GM18511 (cell line): ENCODE results near the gene C2CD3.
"Not testable (repeated sequence)": the region's sequence is repeated elsewhere in the genome, so short reads cannot be mapped to it uniquely, and the experiment has no call there.

Experiments used
- ATAC-seq: cut with Tn5 transposase; IDR thresholded peaks from one replicate; pipeline ENCODE4 v1.9.1; 2021; ENCODE audit warnings: mild to moderate bottlenecking, moderate library complexity; ENCODE audit not compliant: unreplicated experiment

C2CD3 gene

DNA sequence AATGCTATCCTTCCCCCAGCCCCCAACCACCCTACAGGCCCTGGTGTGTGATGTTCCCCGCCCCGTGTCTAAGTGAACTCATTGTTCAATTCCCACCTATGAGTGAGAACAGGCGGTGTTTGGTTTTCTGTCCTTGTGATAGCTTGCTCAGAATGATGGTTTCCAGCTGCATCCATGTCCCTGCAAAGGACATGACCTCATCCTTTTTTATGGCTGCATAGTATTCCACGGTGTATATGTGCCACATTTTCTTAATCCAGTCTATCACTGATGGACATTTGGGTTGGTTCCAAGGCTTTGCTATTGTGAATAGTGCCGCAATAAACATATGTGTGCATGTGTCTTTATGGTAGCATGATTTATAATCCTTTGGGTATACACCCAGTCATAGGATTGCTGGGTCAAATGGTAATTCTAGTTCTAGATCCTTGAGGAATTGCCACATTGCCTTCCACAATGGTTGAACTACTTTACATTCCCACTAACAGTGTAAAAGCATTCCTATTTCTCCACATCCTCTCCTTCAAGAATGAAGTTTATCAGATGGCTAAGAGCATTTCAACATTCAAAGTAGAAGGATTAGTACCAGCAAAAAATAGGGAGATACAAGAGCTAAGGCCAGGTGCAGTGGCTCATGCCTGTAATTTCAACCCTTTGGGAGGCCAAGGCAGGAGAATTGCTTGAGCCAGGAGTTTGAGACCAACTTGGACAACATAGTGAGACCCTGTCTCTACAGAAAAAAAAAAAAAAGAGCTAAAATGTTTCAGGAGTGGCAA, 50.4 kb downstream of the C2CD3 start:
- not testable (repeated sequence) for ATAC-seq

DNA sequence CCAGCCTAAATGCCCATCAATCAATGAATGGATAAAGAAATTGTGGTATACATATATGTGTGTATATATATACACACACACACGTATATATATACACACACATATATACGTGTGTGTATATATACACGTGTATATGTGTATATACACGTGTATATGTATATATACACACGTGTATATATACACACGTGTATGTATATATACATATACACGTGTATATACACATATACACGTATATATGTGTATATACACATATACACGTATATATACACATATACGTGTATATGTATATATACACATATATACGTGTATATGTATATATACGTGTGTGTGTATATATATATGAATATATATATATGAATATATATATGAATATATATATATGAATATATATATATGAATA, 54.1 kb downstream of the C2CD3 start:
- no peak for ATAC-seq

DNA sequence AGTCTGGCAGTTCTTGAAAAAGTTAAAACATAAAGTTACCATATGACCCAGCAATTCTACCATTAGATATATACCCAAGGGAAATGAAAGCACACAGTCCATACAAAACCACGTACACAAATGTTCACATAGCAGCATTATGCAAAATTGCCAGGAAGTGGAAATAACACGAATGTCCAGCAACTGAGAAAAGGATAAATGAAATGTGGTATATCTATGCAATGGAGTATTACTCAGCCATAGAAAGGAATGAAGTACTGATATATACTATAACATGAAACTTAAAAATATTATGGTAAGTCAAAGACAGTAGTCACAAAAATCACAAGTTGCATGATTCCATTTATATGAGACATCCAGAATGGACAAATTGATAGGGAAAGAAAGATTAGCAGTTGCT, 57.9 kb downstream of the C2CD3 start:
- no peak for ATAC-seq

DNA sequence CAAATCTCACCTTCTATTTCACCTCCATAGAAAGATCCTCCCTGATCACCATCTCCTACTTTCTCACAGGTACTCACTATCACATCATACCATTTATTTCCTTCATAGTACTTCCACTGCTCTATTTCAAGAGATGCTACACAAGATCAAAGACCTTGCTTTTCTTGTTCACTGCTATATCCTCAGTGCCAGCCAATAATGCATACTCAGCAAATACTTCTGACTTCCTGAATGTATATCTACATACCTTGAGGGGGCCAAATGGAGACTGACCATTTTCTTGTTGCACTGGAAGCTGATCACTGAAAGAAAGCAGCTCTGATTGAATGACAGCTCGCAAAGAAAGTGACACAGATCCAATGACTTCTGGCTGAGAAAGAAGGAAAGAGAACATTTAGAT, 64.7 kb downstream of the C2CD3 start:
- no peak for ATAC-seq

DNA sequence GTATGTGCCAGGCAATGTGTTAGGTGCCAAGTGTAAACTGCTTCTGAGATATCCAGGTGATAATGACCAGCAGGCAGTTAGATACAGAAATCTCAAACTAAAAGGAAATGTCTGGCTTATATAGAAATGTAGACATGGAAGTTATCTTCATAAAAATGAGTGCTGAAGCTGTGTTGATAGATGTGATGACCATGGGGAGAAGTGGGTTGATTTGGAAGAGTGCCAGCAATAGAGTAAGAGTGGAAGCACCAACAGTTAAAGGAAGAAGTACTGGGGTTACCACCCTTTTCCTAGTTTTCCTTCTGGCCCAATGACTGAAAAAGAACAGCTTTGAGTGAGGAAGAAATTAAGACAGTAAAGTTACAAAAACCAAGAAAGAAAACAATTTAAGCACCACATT, 68.5 kb downstream of the C2CD3 start:
- no peak for ATAC-seq

DNA sequence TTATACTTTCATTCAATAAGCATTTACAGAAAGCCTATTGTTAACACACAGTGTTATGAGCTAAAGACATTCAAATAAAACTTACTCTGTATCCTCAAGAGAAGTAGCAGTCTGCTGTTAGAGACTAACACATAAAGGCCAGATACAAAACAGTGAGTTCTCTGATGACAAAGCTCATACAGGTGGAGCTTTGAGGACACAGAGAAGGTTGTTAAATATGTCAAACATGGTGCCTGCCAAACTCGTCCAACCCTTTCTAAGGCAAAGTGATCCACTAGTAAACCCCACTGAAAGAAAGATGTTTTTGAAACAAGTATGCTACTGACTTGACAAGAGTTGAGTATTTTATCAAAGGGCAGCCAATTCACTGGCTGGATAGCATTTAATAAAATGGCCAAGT, 70.1 kb downstream of the C2CD3 start:
- ATAC-seq = no peak

DNA sequence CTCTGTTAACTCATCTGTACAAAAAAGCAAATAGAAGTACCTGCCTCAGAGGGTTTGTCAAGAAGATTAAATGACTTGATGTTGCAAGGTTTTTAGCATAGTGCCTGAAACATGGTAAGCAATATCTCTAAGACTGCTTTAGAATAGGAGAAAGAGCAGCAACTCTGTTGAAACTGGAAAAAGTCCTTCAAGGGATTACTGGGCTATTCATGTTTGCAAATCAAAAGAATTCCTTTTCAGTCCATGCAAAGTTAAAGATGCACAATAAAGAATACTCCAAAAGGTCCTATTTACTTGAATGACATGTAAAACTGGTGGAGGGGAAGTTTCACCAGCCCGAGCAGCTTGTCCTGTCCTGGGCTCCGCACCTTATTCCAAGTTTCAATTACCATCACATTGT, 70.6 kb downstream of the C2CD3 start:
- no peak for ATAC-seq

DNA sequence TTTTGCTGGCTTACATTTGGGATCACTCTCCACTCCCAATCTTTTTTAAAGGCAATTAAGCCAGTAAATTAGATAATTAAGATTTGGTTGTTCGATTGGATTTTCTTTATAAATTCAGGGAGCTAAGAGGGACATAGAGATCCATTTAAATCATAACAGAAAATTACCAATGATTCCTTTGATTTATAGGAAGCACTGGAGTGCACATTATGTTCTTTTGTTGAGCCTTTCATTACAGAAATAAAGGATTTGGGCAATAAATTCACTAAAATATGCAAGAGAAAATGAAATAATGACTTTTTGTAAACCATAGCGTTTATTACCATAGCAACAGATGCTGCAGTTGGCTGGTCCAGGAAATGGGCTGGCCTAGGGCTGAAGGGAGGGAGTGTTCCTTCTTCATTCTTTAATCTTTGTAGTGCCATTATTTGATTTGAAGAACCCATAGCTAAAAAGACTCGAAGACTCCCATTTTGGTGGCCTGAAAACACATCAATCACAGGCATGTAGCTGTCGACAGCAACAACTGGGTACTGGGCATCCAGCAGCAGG, 73.0 kb downstream of the C2CD3 start:
- no peak for ATAC-seq

DNA sequence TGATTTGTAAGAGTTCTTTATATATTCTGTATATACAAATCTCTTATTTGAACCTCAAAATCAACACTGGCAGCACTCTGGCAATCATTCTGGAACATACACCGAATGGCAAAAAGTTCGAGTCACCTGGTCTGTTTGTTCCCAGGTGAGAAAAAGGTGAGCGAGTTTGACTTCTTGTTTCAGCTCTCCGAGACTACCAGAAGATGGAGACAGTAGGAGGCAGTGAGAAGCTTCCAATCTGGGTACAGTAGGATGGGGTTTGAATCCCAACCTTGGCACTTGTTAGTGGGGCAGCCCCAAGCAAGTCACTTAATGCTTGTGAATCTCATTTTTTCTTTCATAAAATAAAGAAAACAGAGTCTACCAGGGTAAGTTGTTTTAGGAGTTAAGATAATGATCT, 76.4 kb downstream of the C2CD3 start:
- ATAC-seq = no peak

DNA sequence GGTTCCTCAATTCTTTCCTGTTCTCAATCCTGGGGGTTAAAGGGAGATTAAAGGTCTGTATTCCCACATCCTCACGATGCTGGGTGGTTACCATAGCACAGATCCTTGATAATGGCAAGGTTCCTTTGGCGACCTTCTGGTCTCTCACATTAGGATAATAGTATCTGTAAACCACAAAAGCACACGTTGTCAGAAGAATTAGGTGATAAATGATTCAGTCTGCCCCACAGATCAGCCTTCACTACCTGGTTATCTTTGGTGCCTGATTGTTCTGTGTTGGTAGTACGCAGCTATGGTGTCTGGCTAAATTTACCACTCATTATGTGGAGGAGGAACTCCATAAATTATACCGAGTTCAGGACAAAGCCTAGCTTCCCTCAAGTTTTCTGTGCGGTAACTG, 78.4 kb downstream of the C2CD3 start:
- no peak for ATAC-seq

DNA sequence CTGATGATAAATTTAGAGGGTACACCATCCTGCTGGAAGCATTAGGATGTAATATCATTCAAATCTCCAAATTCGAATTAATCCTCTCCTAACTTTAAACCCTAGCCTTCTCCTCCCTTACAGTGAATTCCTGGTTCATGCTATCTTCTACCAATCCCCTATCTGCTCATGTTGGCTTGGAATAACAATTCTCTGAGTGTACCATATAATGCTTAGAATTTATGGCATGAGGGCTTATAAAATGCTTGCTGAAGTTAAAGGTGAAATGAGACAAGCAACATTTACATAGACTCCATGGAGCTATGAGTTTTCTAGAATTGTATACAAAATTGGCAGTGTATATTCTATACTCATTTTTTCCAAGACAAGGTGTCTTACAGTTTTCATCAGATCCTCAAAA, 79.3 kb downstream of the C2CD3 start:
- ATAC-seq = no peak

DNA sequence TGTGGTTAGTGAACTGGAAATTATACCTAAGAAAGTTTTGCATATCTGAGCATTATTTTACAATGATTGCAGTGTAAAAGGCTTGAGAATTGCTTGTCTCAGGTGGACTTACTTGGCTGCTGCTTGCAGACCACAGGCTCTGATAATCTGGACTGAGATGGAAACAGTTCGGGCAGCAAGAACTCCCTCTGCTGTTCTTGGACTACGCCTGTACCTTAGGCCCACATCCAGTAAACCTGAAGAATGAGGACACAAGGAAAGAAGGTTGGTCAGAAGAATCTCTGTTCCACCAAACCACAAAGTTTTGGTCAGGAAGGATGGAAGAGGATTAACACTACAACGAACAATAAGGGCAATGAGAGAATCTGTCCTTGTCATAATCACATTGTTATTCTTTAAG, 80.1 kb downstream of the C2CD3 start:
- ATAC-seq = no peak

DNA sequence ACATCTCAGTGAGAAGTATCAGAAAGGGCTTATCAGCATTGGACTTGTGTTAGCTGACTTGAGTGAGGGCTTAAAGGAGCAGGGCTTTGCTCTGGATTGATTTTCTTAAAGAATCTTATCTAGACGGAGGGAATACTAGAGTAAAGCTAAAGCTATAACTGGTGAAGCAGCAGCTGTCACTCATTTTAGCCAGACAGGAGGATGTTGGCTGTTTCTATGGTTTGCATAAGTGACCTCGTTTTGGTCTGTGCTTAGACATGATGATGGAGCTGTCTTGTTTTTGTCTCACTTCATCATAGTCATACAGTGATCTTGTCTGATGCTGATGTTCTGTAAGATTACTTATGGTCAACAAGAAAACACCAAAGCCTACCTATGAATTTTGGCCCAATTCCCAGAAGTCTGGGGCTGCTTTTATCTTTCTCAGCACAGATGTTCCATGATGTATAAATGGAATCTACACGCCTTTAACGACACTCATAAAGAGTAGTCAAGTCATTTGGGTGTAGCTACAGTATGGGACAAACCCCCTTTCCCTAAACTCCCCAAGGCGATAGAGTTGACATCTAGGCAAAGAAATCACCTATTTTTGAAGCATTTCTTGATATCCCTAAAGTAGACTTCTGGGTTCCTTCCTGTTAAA, 84.4 kb downstream of the C2CD3 start:
- no peak for ATAC-seq

DNA sequence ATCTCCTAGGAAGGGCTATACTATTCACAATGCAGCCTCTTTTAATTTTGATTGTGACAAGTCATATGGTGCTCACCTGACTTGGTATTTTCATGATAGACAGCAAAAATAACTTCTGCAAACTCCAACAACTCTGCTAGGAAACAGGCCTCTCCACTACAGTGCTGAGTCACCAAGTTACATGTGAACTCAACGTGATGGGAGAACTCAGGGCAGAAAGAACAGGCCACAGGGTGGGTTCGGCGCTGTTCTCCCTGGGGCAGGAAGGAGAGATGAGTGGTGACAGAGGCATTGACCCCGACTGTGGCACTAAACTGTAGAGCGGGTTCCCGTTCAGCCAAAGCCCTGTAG, 85.3 kb downstream of the C2CD3 start:
- no peak for ATAC-seq

DNA sequence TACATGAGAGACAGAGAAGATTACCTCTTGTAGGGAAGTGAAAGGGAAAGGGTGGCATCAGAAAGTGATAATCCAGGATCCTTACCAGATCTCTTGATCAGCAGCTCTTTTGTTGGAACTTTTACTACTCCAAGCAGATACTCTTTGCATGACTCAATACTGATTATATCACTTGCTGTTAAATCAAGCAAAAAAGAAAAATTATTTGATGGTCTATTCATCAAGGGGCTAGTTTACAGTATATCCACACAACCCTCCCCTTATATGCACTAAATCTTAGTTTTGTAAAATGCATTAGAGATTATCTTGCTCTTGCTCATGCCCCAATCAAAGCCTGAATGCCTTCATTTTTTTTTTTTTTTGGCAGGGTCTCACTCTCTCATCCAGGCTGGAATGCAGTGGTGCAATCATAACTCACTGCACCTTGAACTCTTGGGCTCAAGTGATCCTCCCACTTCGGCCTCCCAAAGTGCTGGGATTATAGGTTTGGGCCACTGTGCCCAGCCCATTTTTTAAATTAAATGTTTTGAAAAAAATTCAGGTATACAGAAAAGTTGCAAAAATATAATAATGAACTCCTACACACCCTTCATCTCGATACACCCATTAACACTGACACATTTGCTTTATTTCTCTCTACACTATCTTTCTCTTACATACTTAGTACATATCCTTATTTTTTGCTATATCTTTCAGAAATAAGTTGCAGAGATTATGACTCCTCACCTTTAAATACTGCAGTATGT, 85.8 kb downstream of the C2CD3 start:
- no peak for ATAC-seq

DNA sequence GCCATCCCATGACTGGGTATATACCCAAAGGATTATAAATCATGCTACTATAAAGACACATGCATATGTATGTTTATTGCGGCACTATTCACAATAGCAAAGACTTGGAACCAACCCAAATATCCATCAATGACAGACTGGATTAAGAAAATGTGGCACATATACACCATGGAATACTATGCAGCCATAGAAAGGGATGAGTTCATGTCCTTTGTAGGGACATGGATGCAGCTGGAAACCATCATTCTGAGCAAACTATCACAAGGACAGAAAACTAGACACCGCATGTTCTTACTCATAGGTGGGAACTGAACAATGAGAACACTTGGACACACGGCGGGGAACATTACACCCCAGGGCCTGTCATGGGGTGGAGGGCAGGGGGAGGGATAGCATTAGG, 86.9 kb downstream of the C2CD3 start:
- not testable (repeated sequence) for ATAC-seq

DNA sequence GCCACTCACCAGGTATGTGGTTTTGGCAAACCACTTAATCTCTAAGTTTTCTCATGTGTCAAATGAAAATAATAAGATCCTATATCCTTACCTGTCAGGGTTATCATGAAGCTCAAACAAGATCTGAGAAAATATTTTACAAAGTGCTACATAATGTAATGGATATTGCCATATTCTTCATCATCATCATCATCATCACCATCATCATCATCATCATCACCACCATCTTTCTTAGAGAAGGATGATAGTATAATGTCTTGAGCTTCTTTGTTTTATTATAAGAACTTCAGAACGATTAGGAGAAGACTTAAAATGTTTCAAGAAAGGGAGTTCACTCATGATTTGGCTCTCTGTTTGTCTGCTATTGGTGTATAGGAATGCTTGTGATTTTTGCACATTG, 89.4 kb downstream of the C2CD3 start:
- ATAC-seq = no peak

DNA sequence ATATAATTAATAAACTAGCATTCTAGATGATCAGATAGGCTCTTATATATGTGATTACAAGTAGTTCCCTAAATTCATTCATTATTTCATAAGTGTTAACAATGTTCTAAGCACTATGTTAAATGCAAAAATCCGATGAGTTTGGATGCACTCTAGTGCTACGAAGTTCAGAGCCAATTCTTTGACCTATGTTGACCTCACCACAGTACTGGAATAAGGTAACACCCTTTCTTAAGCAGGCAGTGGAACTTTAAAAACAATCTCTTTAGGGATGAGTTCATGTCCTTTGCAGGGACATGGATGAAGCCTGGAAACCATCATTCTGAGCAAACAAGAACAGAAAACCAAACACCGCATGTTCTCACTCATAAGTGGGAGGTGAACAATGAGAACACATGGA, 93.6 kb downstream of the C2CD3 start:
- ATAC-seq = no peak

DNA sequence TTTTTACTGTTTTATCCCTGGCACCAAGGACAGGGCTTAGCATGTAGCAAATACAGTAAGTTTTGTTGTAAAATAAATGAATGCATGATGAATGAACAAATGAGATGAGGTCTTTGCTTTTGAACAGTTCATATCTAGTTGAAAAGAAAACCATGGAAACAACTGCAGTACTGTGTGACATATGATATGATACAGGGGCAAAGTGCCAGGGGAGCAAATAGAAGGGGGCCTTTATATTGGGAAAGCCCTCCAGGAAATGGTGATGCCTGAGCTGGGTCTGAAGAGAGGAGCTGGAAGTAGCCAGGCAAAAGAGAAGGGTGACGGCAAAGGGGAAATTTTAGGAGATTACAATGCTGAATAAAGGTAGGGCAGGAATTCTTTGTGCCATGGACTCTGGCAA, 98.1 kb downstream of the C2CD3 start:
- ATAC-seq = no peak

DNA sequence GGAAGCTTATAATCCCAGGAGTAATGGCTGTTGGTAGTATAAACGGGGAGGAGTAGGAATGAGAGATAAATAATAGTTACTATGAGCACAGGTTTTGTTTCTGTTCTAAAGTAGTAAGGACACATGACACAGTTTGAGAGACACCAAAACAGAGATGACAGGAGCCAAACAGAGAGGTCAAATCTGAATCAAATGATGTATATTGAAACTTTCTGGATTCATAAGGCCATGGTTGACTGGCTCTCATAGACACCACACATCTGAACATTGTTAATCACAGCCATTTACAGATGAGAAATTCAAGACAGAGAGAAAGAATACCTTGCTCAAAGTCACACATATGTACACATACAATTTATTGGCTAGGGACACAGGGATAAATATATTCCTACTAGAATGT, 98.5 kb downstream of the C2CD3 start:
- ATAC-seq = no peak

DNA sequence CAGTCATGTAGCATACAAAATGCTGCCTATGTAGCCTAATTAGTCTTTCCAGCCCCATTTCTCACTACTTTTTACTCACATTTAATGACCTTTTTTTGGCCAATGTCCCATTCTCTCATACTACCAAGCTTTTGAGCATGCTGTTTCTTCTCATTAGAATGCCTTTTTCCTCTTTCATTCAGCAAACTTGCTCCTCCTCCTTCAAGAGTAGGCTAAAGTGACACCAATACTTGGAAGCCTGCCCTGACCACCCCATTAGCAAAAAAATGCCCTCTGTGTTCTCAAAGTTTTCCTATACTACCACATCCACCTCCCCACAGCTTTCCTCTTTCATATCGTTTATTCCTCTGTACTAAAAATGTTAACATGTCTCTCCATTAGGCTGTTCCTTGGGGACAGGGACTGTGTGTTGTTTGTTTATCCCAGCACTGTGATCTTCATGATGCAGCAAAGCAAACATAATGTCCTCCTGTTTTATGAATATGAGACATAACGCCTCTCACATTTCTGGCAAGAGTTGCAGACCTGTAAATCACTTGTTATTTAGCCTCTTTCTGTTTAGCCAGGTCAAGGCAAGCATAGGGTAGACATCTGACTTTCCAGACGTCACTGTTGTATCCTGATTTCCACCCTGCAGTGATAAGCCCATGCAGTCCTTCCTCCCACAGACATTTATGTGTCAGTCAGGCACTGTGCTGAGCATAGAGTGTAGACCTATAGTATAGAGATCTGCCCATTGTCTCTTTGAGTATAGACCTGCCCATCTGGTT, 99.9 kb downstream of the C2CD3 start:
- ATAC-seq = no peak
